Liver (tissue), 9 donors: ENCODE measurements around the gene NCAPH2. TPM values are rescaled to one million over a fixed set of nuclear protein-coding genes. Genes with fewer than 3 reads are reported as not detected.

Experiments used
- DNase-seq: peaks from one replicate; pipeline ENCODE4 v3.0.0-alpha.2; 2017; ENCODE audit warnings: low spot score
- H3K27ac ChIP-seq, 2 donors: one replicate each; pipeline ENCODE4 v1.7.0; 2013; ENCODE audit warnings: inconsistent platforms in 2 of 2, low read length in 2 of 2, control low read depth in 1 of 2, low read depth in 1 of 2, mild to moderate bottlenecking in 1 of 2
- H3K27me3 ChIP-seq, 4 donors: one replicate each; pipeline versions ENCODE4 v1.6.1 to v1.7.0; 2013; ENCODE audit warnings: low read length in 3 of 4, inconsistent platforms in 1 of 4, mild to moderate bottlenecking in 1 of 4, moderate library complexity in 1 of 4; ENCODE audit not compliant: control insufficient read depth in 4 of 4, insufficient read depth in 4 of 4
- H3K36me3 ChIP-seq, 4 donors: one replicate each; pipeline versions ENCODE4 v1.6.1 to v1.7.0; 2013; ENCODE audit warnings: low read length in 3 of 4, mild to moderate bottlenecking in 3 of 4, low read depth in 1 of 4, moderate library complexity in 1 of 4; ENCODE audit not compliant: control insufficient read depth in 4 of 4, insufficient read depth in 3 of 4
- H3K4me1 ChIP-seq, 4 donors: one replicate each; pipeline versions ENCODE4 v1.6.1 to v1.7.0; 2013; ENCODE audit warnings: low read length in 3 of 4, mild to moderate bottlenecking in 3 of 4, moderate library complexity in 1 of 4; ENCODE audit not compliant: control insufficient read depth in 4 of 4, insufficient read depth in 4 of 4
- H3K4me3 ChIP-seq, 3 donors: one replicate each; pipeline versions ENCODE4 v1.6.1 to v1.7.0; 2013; ENCODE audit warnings: low read length in 3 of 3, control low read depth in 1 of 3, low read depth in 1 of 3, mild to moderate bottlenecking in 1 of 3
- H3K9ac ChIP-seq, 2 donors: one replicate each; pipeline ENCODE4 v1.7.0; 2013; ENCODE audit warnings: low read length in 2 of 2, mild to moderate bottlenecking in 2 of 2, moderate library complexity in 2 of 2, control low read depth in 1 of 2, low read depth in 1 of 2
- H3K9me3 ChIP-seq, 4 donors: one replicate each; pipeline versions ENCODE4 v1.6.1 to v1.7.0; 2013; ENCODE audit warnings: low read length in 3 of 4; ENCODE audit not compliant: control insufficient read depth in 4 of 4
- EGR1 ChIP-seq, 2 donors: IDR thresholded peaks; 2 replicates each; pipeline ENCODE4 v1.6.1; 2016 to 2018; ENCODE audit warnings: antibody characterized with exemption in 2 of 2, low read depth in 2 of 2
- FOXA1 ChIP-seq: IDR thresholded peaks from 2 replicates; pipeline ENCODE4 v1.6.1; 2016; ENCODE audit warnings: antibody characterized with exemption
- FOXA2 ChIP-seq: IDR thresholded peaks from 2 replicates; pipeline ENCODE4 v1.6.1; 2016; ENCODE audit warnings: antibody characterized with exemption
- GABPA ChIP-seq, 2 donors: IDR thresholded peaks in 1 of 2; conservative IDR thresholded peaks in 1 of 2; 2 replicates each; pipeline ENCODE4 v1.6.1; 2016; ENCODE audit warnings: antibody characterized with exemption in 2 of 2, mild to moderate bottlenecking in 1 of 2, moderate library complexity in 1 of 2
- HNF4A ChIP-seq, 2 donors: conservative IDR thresholded peaks; 2 replicates each; pipeline ENCODE4 v1.6.1; 2016; ENCODE audit warnings: antibody characterized with exemption in 2 of 2, mild to moderate bottlenecking in 2 of 2
- JUND ChIP-seq, 2 donors: IDR thresholded peaks; 2 replicates each; pipeline ENCODE4 v1.6.1; 2016; ENCODE audit warnings: antibody characterized with exemption in 2 of 2
- NR2F2 ChIP-seq: IDR thresholded peaks from 2 replicates; pipeline ENCODE4 v1.6.1; 2016; ENCODE audit warnings: antibody characterized with exemption
- RAD21 ChIP-seq, 2 donors: IDR thresholded peaks; 2 replicates each; pipeline ENCODE4 v1.6.1; 2016; ENCODE audit warnings: antibody characterized with exemption in 2 of 2, mild to moderate bottlenecking in 2 of 2
- RXRA ChIP-seq, 2 donors: IDR thresholded peaks; 2 replicates each; pipeline ENCODE4 v1.6.1; 2017 to 2018; ENCODE audit warnings: antibody characterized with exemption in 2 of 2, mild to moderate bottlenecking in 1 of 2
- SP1 ChIP-seq: IDR thresholded peaks from 2 replicates; pipeline ENCODE4 v1.6.1; 2018; ENCODE audit warnings: antibody characterized with exemption, mild to moderate bottlenecking
- YY1 ChIP-seq: IDR thresholded peaks from 2 replicates; pipeline ENCODE4 v1.6.1; 2016; ENCODE audit warnings: antibody characterized with exemption, mild to moderate bottlenecking
- WGBS: extraction: QIAGEN DNeasy Blood & Tissue Kit; methylation state at CpG from one replicate; pipeline ENCODE4 v1.1.7; 2013; 5-methylcytosine and 5-hydroxymethylcytosine counted together
- polyA plus RNA-seq, 2 donors: library from polyadenylated mRNA; stranded (reverse) in 1 of 2; unstranded in 1 of 2; fragments of 200-250 nt in 1 of 2; fragments of >200 nt in 1 of 2; fragmentation: Nextera tagmentation in 1 of 2; extraction: Ambion mirVana in 1 of 2; gene quantifications; one replicate each; pipeline versions ENCODE4 v1.2.1 to v1.2.3, GENCODE V29; 2013 to 2015
- total RNA-seq, 2 donors: library from RNA; depleted of rRNA; stranded (reverse); fragments of >200 nt; gene quantifications; one replicate each; pipeline ENCODE4 v1.2.3, GENCODE V29; 2014
- TF ChIP-seq, protein P1 (sequence below): IDR thresholded peaks from 2 replicates; pipeline ENCODE4 v1.6.1; 2016; ENCODE audit warnings: antibody characterized with exemption
- TF ChIP-seq, protein P2 (sequence below): fragments of 150-350 bp; IDR thresholded peaks from 2 replicates; pipeline ENCODE4 v1.5.1; 2017; ENCODE audit warnings: improper control_type of control experiment, low read depth, low read length; ENCODE audit not compliant: missing input control
- TF ChIP-seq, protein P3 (sequence below): IDR thresholded peaks from 2 replicates; pipeline ENCODE4 v1.6.1; 2016; ENCODE audit warnings: antibody characterized with exemption, mild to moderate bottlenecking
- TF ChIP-seq, protein P4 (sequence below): IDR thresholded peaks from 2 replicates; pipeline ENCODE4 v1.6.1; 2016; ENCODE audit warnings: antibody characterized with exemption
- donor health status: healthy.
- donor health status: healthy.
- donor health status: healthy.
- donor health status: healthy.
- donor health status: healthy.

NCAPH2 gene
- total and polyA plus RNA-seq, 4 donors, result 12.0 to 30.8 (median 13.9) TPM

DNA sequence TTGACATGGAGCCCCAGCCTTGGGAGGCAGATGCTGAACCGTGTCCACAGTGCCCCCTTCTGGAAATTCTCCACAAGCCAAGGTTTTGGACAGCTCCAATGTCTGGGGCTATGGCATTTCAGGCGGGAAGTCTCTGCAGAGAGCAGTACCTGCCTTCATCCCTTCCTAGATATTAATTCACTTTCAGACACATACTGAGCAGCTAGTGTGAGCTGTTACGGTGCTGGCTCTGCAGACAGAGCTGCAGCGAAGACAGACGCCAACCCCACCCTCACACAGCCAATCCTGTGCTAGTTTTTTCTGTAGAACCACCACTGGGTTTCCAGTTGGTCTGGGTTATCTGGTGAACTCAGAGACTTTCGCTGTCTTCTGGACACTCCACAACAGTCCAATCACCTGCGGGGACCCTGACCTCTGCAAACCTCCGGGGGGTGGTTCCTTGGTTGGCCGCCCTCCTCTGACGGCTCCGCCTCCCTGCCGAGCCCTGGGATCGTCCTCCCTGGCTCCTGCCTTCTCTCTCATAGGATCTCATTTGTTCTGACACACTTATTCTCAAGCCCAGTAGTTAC, 9.6 kb upstream of the NCAPH2 start:
- 6% methylated on average over 13 of the region's 13 CpGs for WGBS
- Histone ChIP-seq H3K36me3 (peaks cover 0 to 10% (median 5%) of the 10 kb centered on the region in 4 donors), H3K9me3 (no peaks in the 10 kb centered on the region), H3K27ac (peak overlapping the region; percentile 23 to 37), H3K9ac (no peak overlapping the region), H3K4me1 (peaks cover 2 to 15% (median 13%) of the 10 kb centered on the region in 4 donors), H3K27me3 (no peaks in the 10 kb centered on the region), H3K4me3 (no peak overlapping the region)
- TF ChIP-seq YY1 (peak; percentile 7), FOXA1 (no peak), JUND (IDR thresholded peaks at IDR 0.05) (no peak), HNF4A (conservative IDR thresholded peaks at IDR 0.05) (peak; percentile 52 to 60), NR2F2 (peak; percentile 40), RAD21 (IDR thresholded peaks at IDR 0.05) (peak; percentile 82 to 86), EGR1 (IDR thresholded peaks at IDR 0.05; ENCODE audit: low read depth in 2 of 2) (no peak), GABPA (IDR thresholded peaks at IDR 0.05 in 1 of 2, conservative IDR thresholded peaks at IDR 0.05 in 1 of 2) (no peak), RXRA (IDR thresholded peaks at IDR 0.05) (peak; percentile 51 to 58), SP1 (peak; percentile 76), FOXA2 (no peak)
- TF ChIP-seq, protein P1, sequence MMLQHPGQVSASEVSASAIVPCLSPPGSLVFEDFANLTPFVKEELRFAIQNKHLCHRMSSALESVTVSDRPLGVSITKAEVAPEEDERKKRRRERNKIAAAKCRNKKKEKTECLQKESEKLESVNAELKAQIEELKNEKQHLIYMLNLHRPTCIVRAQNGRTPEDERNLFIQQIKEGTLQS, result no peak
- TF ChIP-seq, protein P2, sequence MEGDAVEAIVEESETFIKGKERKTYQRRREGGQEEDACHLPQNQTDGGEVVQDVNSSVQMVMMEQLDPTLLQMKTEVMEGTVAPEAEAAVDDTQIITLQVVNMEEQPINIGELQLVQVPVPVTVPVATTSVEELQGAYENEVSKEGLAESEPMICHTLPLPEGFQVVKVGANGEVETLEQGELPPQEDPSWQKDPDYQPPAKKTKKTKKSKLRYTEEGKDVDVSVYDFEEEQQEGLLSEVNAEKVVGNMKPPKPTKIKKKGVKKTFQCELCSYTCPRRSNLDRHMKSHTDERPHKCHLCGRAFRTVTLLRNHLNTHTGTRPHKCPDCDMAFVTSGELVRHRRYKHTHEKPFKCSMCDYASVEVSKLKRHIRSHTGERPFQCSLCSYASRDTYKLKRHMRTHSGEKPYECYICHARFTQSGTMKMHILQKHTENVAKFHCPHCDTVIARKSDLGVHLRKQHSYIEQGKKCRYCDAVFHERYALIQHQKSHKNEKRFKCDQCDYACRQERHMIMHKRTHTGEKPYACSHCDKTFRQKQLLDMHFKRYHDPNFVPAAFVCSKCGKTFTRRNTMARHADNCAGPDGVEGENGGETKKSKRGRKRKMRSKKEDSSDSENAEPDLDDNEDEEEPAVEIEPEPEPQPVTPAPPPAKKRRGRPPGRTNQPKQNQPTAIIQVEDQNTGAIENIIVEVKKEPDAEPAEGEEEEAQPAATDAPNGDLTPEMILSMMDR, result peak; percentile 66
- TF ChIP-seq, protein P3, sequence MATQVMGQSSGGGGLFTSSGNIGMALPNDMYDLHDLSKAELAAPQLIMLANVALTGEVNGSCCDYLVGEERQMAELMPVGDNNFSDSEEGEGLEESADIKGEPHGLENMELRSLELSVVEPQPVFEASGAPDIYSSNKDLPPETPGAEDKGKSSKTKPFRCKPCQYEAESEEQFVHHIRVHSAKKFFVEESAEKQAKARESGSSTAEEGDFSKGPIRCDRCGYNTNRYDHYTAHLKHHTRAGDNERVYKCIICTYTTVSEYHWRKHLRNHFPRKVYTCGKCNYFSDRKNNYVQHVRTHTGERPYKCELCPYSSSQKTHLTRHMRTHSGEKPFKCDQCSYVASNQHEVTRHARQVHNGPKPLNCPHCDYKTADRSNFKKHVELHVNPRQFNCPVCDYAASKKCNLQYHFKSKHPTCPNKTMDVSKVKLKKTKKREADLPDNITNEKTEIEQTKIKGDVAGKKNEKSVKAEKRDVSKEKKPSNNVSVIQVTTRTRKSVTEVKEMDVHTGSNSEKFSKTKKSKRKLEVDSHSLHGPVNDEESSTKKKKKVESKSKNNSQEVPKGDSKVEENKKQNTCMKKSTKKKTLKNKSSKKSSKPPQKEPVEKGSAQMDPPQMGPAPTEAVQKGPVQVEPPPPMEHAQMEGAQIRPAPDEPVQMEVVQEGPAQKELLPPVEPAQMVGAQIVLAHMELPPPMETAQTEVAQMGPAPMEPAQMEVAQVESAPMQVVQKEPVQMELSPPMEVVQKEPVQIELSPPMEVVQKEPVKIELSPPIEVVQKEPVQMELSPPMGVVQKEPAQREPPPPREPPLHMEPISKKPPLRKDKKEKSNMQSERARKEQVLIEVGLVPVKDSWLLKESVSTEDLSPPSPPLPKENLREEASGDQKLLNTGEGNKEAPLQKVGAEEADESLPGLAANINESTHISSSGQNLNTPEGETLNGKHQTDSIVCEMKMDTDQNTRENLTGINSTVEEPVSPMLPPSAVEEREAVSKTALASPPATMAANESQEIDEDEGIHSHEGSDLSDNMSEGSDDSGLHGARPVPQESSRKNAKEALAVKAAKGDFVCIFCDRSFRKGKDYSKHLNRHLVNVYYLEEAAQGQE, result peak; percentile 74
- peak; percentile 58 for DNase-seq

DNA sequence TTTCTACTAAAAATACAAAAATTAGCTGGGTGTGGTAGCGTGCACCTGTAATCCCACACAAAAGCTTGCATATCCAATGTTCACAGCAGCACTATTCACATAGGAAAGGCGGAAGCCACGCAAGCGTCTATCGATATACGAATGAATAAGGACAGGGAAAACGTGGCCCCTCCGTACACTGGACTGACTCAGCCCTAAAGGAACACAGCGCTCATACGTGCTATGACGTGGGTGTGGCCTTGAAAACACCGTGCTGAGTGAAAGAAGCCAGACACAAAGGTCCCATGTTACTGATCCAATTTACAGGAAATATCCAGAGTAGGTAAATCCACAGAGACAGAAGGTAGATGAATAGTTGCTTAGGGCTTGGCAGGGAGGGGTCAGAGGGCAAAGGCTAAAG, 7.6 kb upstream of the NCAPH2 start:
- Histone ChIP-seq H3K27ac (no peak overlapping the region), H3K9ac (no peak overlapping the region), H3K36me3 (peaks cover 0 to 16% (median 7%) of the 10 kb centered on the region in 4 donors), H3K4me1 (peaks cover 2 to 15% (median 13%) of the 10 kb centered on the region in 4 donors), H3K27me3 (no peaks in the 10 kb centered on the region), H3K4me3 (no peak overlapping the region), H3K9me3 (no peaks in the 10 kb centered on the region)
- WGBS, result 94% methylated on average over 12 of the region's 12 CpGs
- no peak for DNase-seq
- TF ChIP-seq FOXA1 (no peak), FOXA2 (no peak), RXRA (IDR thresholded peaks at IDR 0.05) (no peak)
- TF ChIP-seq, protein P4, sequence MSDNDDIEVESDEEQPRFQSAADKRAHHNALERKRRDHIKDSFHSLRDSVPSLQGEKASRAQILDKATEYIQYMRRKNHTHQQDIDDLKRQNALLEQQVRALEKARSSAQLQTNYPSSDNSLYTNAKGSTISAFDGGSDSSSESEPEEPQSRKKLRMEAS, result no peak
